K562 (cell line): ENCODE measurements around the gene MIB2. TPM values are rescaled to one million over a fixed set of nuclear protein-coding genes. Genes with fewer than 3 reads are reported as not detected.

Source experiments
- ATAC-seq: fragments of 200-7000 bp; cut with Tn5 transposase; 3 replicates; pipeline ENCODE4 v1.9.1; 2020; ENCODE audit warnings: moderate library complexity
- BruUV-seq: library from RNA; stranded (reverse); fragments of 400-500 nt; replicated peaks from 2 replicates; lab custom pipeline; 2021; lab: Mats Ljungman, UMichigan
- CTCF ChIA-PET: fragments of 300-600 bp; formaldehyde crosslinking; extraction: SDS; loops from one replicate; lab custom pipeline; 2021; ENCODE audit warnings: low intra/inter-chr PET ratio; lab: Yijun Ruan, JAX
- POLR2A ChIA-PET: fragments of 300-600, 350-650 bp; sonication (Branson Sonifier 250); formaldehyde crosslinking; extraction: SDS; loops from one replicate; lab custom pipeline; 2021; ENCODE audit warnings: antibody characterized with exemption, inconsistent platforms; lab: Yijun Ruan, JAX
- DNase-seq, 4 experiments: peaks; one replicate each; pipeline versions ENCODE4 v3.0.0 to v3.0.0-alpha.2; 2011 to 2018; ENCODE audit warnings: low spot score in 3 of 4, mixed read lengths in 3 of 4; ENCODE audit errors: extremely low read depth in 1 of 4
- FAIRE-seq: peaks from 2 replicates; lab custom pipeline; 2011; peaks lifted over from hg19 to GRCh38; lab: Jason Lieb, UNC
- H2AFZ ChIP-seq: 2 replicates; pipeline ENCODE4 v1.6.0; 2011; ENCODE audit warnings: low read depth, low read length, control low read depth, inconsistent platforms
- H3K27ac ChIP-seq: fragments of 200-600 bp; 3 replicates; pipeline ENCODE4 v1.8.0; 2011; ENCODE audit warnings: low read depth, mild to moderate bottlenecking, control low read depth, inconsistent platforms, low read length, moderate library complexity, mixed read lengths; ENCODE audit errors: extremely low read depth
- H3K27me3 ChIP-seq, 2 experiments: fragments of 300-600 bp in 1 of 2; 2 replicates in 1 of 2; 3 replicates in 1 of 2; pipeline versions ENCODE4 v1.6.0 to v1.8.0; 2011; ENCODE audit warnings: inconsistent platforms in 2 of 2, low read length in 2 of 2, mild to moderate bottlenecking in 1 of 2, mixed read lengths in 1 of 2, moderate library complexity in 1 of 2; ENCODE audit not compliant: control insufficient read depth in 2 of 2, insufficient read depth in 2 of 2
- H3K36me3 ChIP-seq: fragments of 300-600 bp; 3 replicates; pipeline ENCODE4 v1.8.0; 2011; ENCODE audit warnings: mild to moderate bottlenecking, low read length, inconsistent platforms; ENCODE audit not compliant: control insufficient read depth, insufficient read depth
- H3K4me1 ChIP-seq, 2 experiments: fragments of 200-600 bp in 1 of 2; replicated peaks in 1 of 2; 2 replicates in 1 of 2; 3 replicates in 1 of 2; pipeline versions ENCODE4 v1.5.1 to v1.8.0; 2011; ENCODE audit warnings: inconsistent platforms in 2 of 2, low read length in 2 of 2, mild to moderate bottlenecking in 1 of 2, mixed read lengths in 1 of 2, moderate library complexity in 1 of 2; ENCODE audit not compliant: control insufficient read depth in 2 of 2, insufficient read depth in 2 of 2
- H3K4me2 ChIP-seq: 2 replicates; pipeline ENCODE4 v1.6.1; 2011; ENCODE audit warnings: low read length, control low read depth, inconsistent platforms, mixed read lengths; ENCODE audit not compliant: insufficient read depth
- H3K4me3 ChIP-seq: fragments of 200-600 bp; sonication (generic), shearing (Covaris generic); 2 replicates; pipeline ENCODE4 v1.5.1; 2016; ENCODE audit warnings: control low read depth, inconsistent platforms
- H3K79me2 ChIP-seq: fragments of 200-600 bp; 3 replicates; pipeline ENCODE4 v1.8.0; 2011; ENCODE audit warnings: low read length, inconsistent platforms; ENCODE audit not compliant: control insufficient read depth, insufficient read depth
- H3K9ac ChIP-seq, 2 experiments: 2 replicates each; pipeline versions ENCODE4 v1.6.0 to v1.6.1; 2011; ENCODE audit warnings: low read depth in 2 of 2, low read length in 2 of 2, control low read depth in 1 of 2, inconsistent platforms in 1 of 2, mild to moderate bottlenecking in 1 of 2, mixed read lengths in 1 of 2; ENCODE audit not compliant: insufficient read depth in 1 of 2
- H3K9me1 ChIP-seq: one replicate; pipeline ENCODE4 v1.6.0; 2011; ENCODE audit warnings: inconsistent platforms, mild to moderate bottlenecking, low read length, moderate library complexity; ENCODE audit not compliant: control insufficient read depth, insufficient read depth
- H3K9me3 ChIP-seq: replicated peaks from 2 replicates; pipeline ENCODE4 v1.5.1; 2011; ENCODE audit warnings: low read depth, low read length, inconsistent platforms; ENCODE audit not compliant: control insufficient read depth, insufficient read depth
- H4K20me1 ChIP-seq: replicated peaks from 2 replicates; pipeline ENCODE4 v1.6.1; 2011; ENCODE audit warnings: low read length, inconsistent platforms, mixed read lengths; ENCODE audit not compliant: control insufficient read depth, insufficient read depth
- ARID4B ChIP-seq: sonication (generic); formaldehyde crosslinking; IDR thresholded peaks from 2 replicates; pipeline ENCODE4 v1.8.0; 2022; ENCODE audit warnings: mild to moderate bottlenecking, missing genetic modification reagents
- HMBOX1 ChIP-seq: sonication (generic); IDR thresholded peaks from 2 replicates; pipeline ENCODE4 v1.6.1; 2016
- ZBTB33 ChIP-seq: sonication (generic); formaldehyde crosslinking; IDR thresholded peaks from 2 replicates; pipeline ENCODE4 v1.8.1; 2023; ENCODE audit warnings: mild to moderate bottlenecking, missing genetic modification reagents
- WGBS: fragments of 100-300 bp; shearing (Covaris generic); methylation state at CpG from one replicate; pipeline ENCODE4 v1.1.6; 2016; ENCODE audit warnings: low coverage, mixed read lengths; ENCODE audit not compliant: insufficient coverage; ENCODE audit errors: missing lambda C conversion rate; 5-methylcytosine and 5-hydroxymethylcytosine counted together
- in situ Hi-C: fragments of 300-500 bp; cut with MboI; formaldehyde crosslinking; loops from 4 replicates; pipeline ENCODE4 v1.15.0; 2018; ENCODE audit warnings: inconsistent platforms, mixed read lengths
- intact Hi-C: fragments of 100-400 bp; cut with micrococcal nuclease; formaldehyde crosslinking; loops from 2 replicates; pipeline ENCODE4 v1.14.2; 2022
- polyA plus RNA-seq, 8 experiments: library from polyadenylated mRNA; depleted of rRNA in 4 of 8; stranded (reverse) in 5 of 8; unstranded in 3 of 8; fragments of >200 nt; fragmentation: Nextera tagmentation in 2 of 8; fragmentation: Illumina TruSeq in 1 of 8; extraction: Ambion mirVana in 2 of 8; extraction: Trizol in 1 of 8; gene quantifications; 2 replicates each; pipeline versions ENCODE4 v1.2.1 to v1.2.3, GENCODE V29; 2011 to 2014; ENCODE audit warnings: inconsistent platforms in 1 of 8, missing spikeins in 1 of 8
- total RNA-seq, 7 experiments: library from RNA; depleted of rRNA in 6 of 7; stranded (reverse); fragments of >200 nt in 6 of 7; fragmentation: Illumina TruSeq in 2 of 7; extraction: Trizol in 2 of 7; gene quantifications; 2 replicates each; pipeline versions ENCODE4 v1.2.1 to v1.2.3, GENCODE V29; 2011 to 2021; ENCODE audit warnings: low replicate concordance in 1 of 7

MIB2 gene
- total and polyA plus RNA-seq, 9 of the 15 experiments (the other 6 are each of a cell fraction or from before 2014, with no cell fraction given), result 0.04 to 17.0 (median 4.9) TPM; not detected in 1

GRCh38 chr1:1628754-1629429, 13.6 kb downstream of the MIB2 start:
- no peaks in the 10 kb centered on the region for H3K27me3 ChIP-seq
- BruUV-seq, result no TSS peak
- no peak for FAIRE-seq
- H3K79me2 ChIP-seq, result no peaks in the 10 kb centered on the region
- no peaks in the 10 kb centered on the region for H3K9me3 ChIP-seq
- 91% methylated on average over 16 of the region's 53 CpGs for WGBS
- ChIA-PET POLR2A (no interaction called here), CTCF (no interaction called here)
- H3K4me1 ChIP-seq, result peaks cover 0 to 55% of the 10 kb centered on the region in 2 experiments; a peak in 3 of 5 replicates
- in situ Hi-C loops, result no loop called here
- H4K20me1 ChIP-seq, result no peaks in the 10 kb centered on the region
- ATAC-seq, result no peak
- no peak overlapping the region for H3K9ac ChIP-seq
- H3K27ac ChIP-seq, result no peak overlapping the region
- H2AFZ ChIP-seq, result no peak overlapping the region
- no peaks in the 10 kb centered on the region for H3K36me3 ChIP-seq
- no peak for DNase-seq
- H3K9me1 ChIP-seq, result no peaks in the 10 kb centered on the region
- intact Hi-C loops, result no loop called here
- H3K4me2 ChIP-seq, result no peak overlapping the region
- peak; percentile 68 for TF ChIP-seq ZBTB33 (CRISPR knock-in tag)
- no peak for TF ChIP-seq ARID4B (CRISPR knock-in tag)
- no peak for TF ChIP-seq HMBOX1
- no peak overlapping the region for H3K4me3 ChIP-seq
